Lower leg skin (tissue), 3 donors: ENCODE results near the gene AUH.

ENCODE experiments used
- POLR2A ChIP-seq, 2 donors: fragments of 450-650 bp; IDR thresholded peaks; one replicate each; pipeline ENCODE4 v1.6.1; 2016 to 2017; ENCODE audit warnings: antibody characterized with exemption in 2 of 2, mild to moderate bottlenecking in 1 of 2, moderate library complexity in 1 of 2
- TF ChIP-seq, protein P1 (sequence below), 3 donors: fragments of 450-650 bp; IDR thresholded peaks; one replicate each; pipeline ENCODE4 v1.5.1; 2016; ENCODE audit warnings: antibody characterized with exemption in 3 of 3, mild to moderate bottlenecking in 3 of 3, moderate library complexity in 2 of 3

GRCh38 chr9:91243029-91243428, 118.7 kb downstream of the AUH start:
- TF ChIP-seq POLR2A (IDR thresholded peaks at IDR 0.05), result no peak
- TF ChIP-seq, protein P1, sequence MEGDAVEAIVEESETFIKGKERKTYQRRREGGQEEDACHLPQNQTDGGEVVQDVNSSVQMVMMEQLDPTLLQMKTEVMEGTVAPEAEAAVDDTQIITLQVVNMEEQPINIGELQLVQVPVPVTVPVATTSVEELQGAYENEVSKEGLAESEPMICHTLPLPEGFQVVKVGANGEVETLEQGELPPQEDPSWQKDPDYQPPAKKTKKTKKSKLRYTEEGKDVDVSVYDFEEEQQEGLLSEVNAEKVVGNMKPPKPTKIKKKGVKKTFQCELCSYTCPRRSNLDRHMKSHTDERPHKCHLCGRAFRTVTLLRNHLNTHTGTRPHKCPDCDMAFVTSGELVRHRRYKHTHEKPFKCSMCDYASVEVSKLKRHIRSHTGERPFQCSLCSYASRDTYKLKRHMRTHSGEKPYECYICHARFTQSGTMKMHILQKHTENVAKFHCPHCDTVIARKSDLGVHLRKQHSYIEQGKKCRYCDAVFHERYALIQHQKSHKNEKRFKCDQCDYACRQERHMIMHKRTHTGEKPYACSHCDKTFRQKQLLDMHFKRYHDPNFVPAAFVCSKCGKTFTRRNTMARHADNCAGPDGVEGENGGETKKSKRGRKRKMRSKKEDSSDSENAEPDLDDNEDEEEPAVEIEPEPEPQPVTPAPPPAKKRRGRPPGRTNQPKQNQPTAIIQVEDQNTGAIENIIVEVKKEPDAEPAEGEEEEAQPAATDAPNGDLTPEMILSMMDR (IDR thresholded peaks at IDR 0.05), result no peak
